ENCODE results near the gene PYCARD.

DNA sequence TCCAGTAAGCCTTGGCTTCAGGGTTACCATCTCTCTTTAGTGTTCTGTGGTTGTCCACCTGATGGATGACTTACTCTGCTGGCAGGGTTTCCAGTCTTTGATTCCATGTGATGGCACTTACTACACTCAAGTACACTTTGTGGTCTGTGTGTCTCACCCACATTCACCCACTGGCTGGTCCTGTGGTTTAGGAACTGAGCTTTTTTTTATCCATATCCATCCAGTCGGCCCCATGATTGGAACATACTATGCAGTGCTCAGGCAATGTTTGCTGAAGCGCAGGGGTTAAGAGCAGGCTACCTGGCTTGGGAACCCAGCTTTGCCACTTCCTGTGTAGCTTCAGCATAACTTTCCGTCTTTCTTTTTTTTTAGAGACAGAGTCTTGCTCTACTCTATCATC lies 25.4 kb downstream of the PYCARD start:
- TF ChIP-seq, protein P1, sequence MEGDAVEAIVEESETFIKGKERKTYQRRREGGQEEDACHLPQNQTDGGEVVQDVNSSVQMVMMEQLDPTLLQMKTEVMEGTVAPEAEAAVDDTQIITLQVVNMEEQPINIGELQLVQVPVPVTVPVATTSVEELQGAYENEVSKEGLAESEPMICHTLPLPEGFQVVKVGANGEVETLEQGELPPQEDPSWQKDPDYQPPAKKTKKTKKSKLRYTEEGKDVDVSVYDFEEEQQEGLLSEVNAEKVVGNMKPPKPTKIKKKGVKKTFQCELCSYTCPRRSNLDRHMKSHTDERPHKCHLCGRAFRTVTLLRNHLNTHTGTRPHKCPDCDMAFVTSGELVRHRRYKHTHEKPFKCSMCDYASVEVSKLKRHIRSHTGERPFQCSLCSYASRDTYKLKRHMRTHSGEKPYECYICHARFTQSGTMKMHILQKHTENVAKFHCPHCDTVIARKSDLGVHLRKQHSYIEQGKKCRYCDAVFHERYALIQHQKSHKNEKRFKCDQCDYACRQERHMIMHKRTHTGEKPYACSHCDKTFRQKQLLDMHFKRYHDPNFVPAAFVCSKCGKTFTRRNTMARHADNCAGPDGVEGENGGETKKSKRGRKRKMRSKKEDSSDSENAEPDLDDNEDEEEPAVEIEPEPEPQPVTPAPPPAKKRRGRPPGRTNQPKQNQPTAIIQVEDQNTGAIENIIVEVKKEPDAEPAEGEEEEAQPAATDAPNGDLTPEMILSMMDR (conservative IDR thresholded peaks at IDR 0.05) = no peak
- TF ChIP-seq ZFX (IDR thresholded peaks at IDR 0.05) = no peak
